GM12892 (cell line): Measurements from ENCODE around the gene HSPBP1.

ENCODE experiments used
- POLR2A ChIP-seq: IDR thresholded peaks from 2 replicates; pipeline ENCODE4 v1.6.1; 2011; ENCODE audit warnings: low read depth, low read length, control low read depth
- POLR2AphosphoS5 ChIP-seq: IDR thresholded peaks from 2 replicates; pipeline ENCODE4 v1.6.1; 2011; ENCODE audit warnings: low read depth, low read length, control low read depth
- TAF1 ChIP-seq: IDR thresholded peaks from 2 replicates; pipeline ENCODE4 v1.6.1; 2011; ENCODE audit warnings: low read depth, mild to moderate bottlenecking, control low read depth, low read length, borderline replicate concordance

DNA sequence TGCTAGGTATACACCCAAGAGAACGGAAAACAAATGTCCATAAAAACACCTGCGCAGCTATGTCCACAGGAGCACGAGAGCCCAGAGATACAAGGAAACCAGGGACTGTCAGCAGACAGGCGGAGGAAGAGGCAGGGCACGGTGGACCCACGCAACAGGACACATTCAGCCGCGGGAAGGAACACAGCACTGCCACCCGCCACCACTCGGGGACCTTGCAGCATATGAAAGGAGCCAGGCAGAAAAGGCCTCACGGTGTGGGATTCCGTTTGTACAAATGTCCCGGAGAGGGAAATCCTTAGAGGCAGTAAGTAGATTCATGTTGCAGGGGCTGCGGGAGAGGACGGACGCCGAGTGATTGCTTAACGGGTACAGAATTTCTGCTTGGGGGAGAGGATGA lies 7.8 kb downstream of the HSPBP1 start:
- TF ChIP-seq POLR2A (no peak), POLR2AphosphoS5 (no peak), TAF1 (no peak)
